Measurements from ENCODE around the gene CYP4F2.

DNA sequence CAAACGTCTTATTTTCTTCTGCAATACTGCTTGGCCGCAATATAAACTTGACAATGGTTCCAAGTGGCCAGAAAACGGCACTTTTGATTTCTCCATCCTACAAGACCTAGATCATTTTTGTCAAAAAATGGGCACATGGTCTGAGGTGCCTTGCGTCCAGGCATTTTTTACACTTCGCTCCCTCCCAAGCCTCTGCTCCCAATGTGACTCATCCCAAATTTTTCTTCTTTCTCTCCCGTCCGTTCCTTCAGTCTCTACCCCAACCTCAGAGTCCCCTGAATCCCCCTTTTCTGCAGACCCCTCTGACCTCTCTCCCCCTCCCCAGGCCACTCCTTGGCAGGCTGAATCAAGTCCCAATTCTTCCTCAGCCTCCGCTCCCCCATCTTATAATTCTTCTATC lies 68.1 kb downstream of the CYP4F2 start:
- TF ChIP-seq, protein P1, sequence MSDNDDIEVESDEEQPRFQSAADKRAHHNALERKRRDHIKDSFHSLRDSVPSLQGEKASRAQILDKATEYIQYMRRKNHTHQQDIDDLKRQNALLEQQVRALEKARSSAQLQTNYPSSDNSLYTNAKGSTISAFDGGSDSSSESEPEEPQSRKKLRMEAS (IDR thresholded peaks at IDR 0.05; ENCODE audit: insufficient read depth, insufficient read length): no peak
- TF ChIP-seq, protein P2, sequence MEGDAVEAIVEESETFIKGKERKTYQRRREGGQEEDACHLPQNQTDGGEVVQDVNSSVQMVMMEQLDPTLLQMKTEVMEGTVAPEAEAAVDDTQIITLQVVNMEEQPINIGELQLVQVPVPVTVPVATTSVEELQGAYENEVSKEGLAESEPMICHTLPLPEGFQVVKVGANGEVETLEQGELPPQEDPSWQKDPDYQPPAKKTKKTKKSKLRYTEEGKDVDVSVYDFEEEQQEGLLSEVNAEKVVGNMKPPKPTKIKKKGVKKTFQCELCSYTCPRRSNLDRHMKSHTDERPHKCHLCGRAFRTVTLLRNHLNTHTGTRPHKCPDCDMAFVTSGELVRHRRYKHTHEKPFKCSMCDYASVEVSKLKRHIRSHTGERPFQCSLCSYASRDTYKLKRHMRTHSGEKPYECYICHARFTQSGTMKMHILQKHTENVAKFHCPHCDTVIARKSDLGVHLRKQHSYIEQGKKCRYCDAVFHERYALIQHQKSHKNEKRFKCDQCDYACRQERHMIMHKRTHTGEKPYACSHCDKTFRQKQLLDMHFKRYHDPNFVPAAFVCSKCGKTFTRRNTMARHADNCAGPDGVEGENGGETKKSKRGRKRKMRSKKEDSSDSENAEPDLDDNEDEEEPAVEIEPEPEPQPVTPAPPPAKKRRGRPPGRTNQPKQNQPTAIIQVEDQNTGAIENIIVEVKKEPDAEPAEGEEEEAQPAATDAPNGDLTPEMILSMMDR (IDR thresholded peaks at IDR 0.05; ENCODE audit: extremely low read depth in 1 of 2, insufficient read depth in 1 of 2, low read depth in 1 of 2, low read length in 2 of 2): no peak
- no peak for TF ChIP-seq POLR2A (IDR thresholded peaks at IDR 0.05; ENCODE audit: low read depth, low read length)

Data from endothelial cell of umbilical vein (primary cell).